NCI-H446 (cell line): ENCODE data around the gene KRTAP10-4.
"Not testable (repeated sequence)": the region's sequence is repeated elsewhere in the genome, so short reads cannot be mapped to it uniquely, and the experiment has no call there.

Experiments used
- DNase-seq, 2 experiments: peaks; one replicate each; lab custom pipeline; 2025; lab: John Stamatoyannopoulos, UW

KRTAP10-4 gene

GRCh38 chr21:44599264-44600029, 25.9 kb downstream of the KRTAP10-4 start:
- DNase-seq: no peak

- not testable (repeated sequence) for DNase-seq
Measured at GRCh38 chr21:44600118-44600978, 26.8 kb downstream of the KRTAP10-4 start, which contains the start of gene KRTAP10-7. Gene KRTAP10-7 (plus strand): TSS chr21:44600597. CDS start chr21:44600622, 25 bp downstream.

- not testable (repeated sequence) for DNase-seq
Measured at GRCh38 chr21:44601091-44601490, 27.6 kb downstream of the KRTAP10-4 start.

- DNase-seq: no peak
Measured at GRCh38 chr21:44601596-44602462, 28.3 kb downstream of the KRTAP10-4 start.

- DNase-seq: no peak
Measured at GRCh38 chr21:44602463-44602850, 28.9 kb downstream of the KRTAP10-4 start.

GRCh38 chr21:44603109-44603875, 29.8 kb downstream of the KRTAP10-4 start:
- no peak for DNase-seq

GRCh38 chr21:44603911-44604310, 30.4 kb downstream of the KRTAP10-4 start:
- DNase-seq: no peak

- no peak for DNase-seq
Measured at GRCh38 chr21:44606495-44606894, 33.0 kb downstream of the KRTAP10-4 start.

- no peak for DNase-seq
Measured at GRCh38 chr21:44609193-44609592, 35.7 kb downstream of the KRTAP10-4 start.

GRCh38 chr21:44610157-44610843, 36.8 kb downstream of the KRTAP10-4 start:
- not testable (repeated sequence) for DNase-seq

- no peak for DNase-seq
Measured at GRCh38 chr21:44611551-44611950, 38.0 kb downstream of the KRTAP10-4 start.

GRCh38 chr21:44612029-44612486, 38.5 kb downstream of the KRTAP10-4 start, which contains the start of gene KRTAP10-8:
Gene KRTAP10-8 (plus strand): TSS chr21:44612079. CDS start chr21:44612101, 22 bp downstream.
- no peak for DNase-seq

GRCh38 chr21:44612669-44613229, 39.2 kb downstream of the KRTAP10-4 start:
- no peak for DNase-seq

- DNase-seq: no peak
Measured at GRCh38 chr21:44613386-44614155, 40.0 kb downstream of the KRTAP10-4 start.

- no peak for DNase-seq
Measured at GRCh38 chr21:44614161-44614631, 40.7 kb downstream of the KRTAP10-4 start.

GRCh38 chr21:44614961-44615391, 41.4 kb downstream of the KRTAP10-4 start:
- DNase-seq: no peak

- no peak for DNase-seq
Measured at GRCh38 chr21:44615466-44615865, 41.9 kb downstream of the KRTAP10-4 start.

GRCh38 chr21:44615911-44616590, 42.5 kb downstream of the KRTAP10-4 start:
- no peak for DNase-seq

GRCh38 chr21:44616591-44616926, 43.0 kb downstream of the KRTAP10-4 start:
- DNase-seq: no peak
